Kidney (tissue), 14 donors: ENCODE results near the gene KIF16B. TPM values are rescaled to one million over a fixed set of nuclear protein-coding genes. Genes with fewer than 3 reads are reported as not detected.

Experiments used
- DNase-seq, 5 donors: peaks; one replicate each; pipeline ENCODE4 v3.0.0-alpha.2; 2013 to 2020
- FAIRE-seq: peaks from 2 replicates; lab custom pipeline; 2012; peaks lifted over from hg19 to GRCh38; lab: Jason Lieb, UNC
- H3K27ac ChIP-seq, 2 donors: one replicate each; pipeline ENCODE4 v1.7.0; 2013; ENCODE audit warnings: low read depth in 2 of 2, low read length in 2 of 2, inconsistent platforms in 1 of 2
- H3K27me3 ChIP-seq: one replicate; pipeline ENCODE4 v1.7.1; 2013; ENCODE audit warnings: low read length, inconsistent platforms; ENCODE audit not compliant: control insufficient read depth, insufficient read depth
- H3K36me3 ChIP-seq, 3 donors: one replicate each; pipeline versions ENCODE4 v1.7.0 to v1.7.1; 2013; ENCODE audit warnings: low read length in 3 of 3, control low read depth in 1 of 3, inconsistent platforms in 1 of 3; ENCODE audit not compliant: insufficient read depth in 3 of 3, control insufficient read depth in 2 of 3
- H3K4me1 ChIP-seq, 3 donors: one replicate each; pipeline versions ENCODE4 v1.7.0 to v1.7.1; 2013; ENCODE audit warnings: low read length in 3 of 3, inconsistent platforms in 1 of 3, low read depth in 1 of 3; ENCODE audit not compliant: control insufficient read depth in 2 of 3, insufficient read depth in 2 of 3
- H3K4me3 ChIP-seq, 3 donors: one replicate each; pipeline versions ENCODE4 v1.7.0 to v1.8.1; 2013; ENCODE audit warnings: low read length in 3 of 3, control low read depth in 1 of 3, inconsistent platforms in 1 of 3
- H3K9ac ChIP-seq, 3 donors: one replicate each; pipeline versions ENCODE4 v1.7.0 to v1.7.1; 2013; ENCODE audit warnings: low read length in 3 of 3, control low read depth in 1 of 3, inconsistent platforms in 1 of 3
- H3K9me3 ChIP-seq, 3 donors: one replicate each; pipeline versions ENCODE4 v1.7.0 to v1.7.1; 2013; ENCODE audit warnings: low read length in 3 of 3, control low read depth in 1 of 3, inconsistent platforms in 1 of 3; ENCODE audit not compliant: control insufficient read depth in 2 of 3, insufficient read depth in 1 of 3
- CTCF ChIP-seq: IDR thresholded peaks from 3 replicates; pipeline ENCODE4 v1.5.1; 2012; ENCODE audit warnings: mild to moderate bottlenecking, moderate library complexity, borderline replicate concordance; ENCODE audit not compliant: insufficient read depth; ENCODE audit errors: extremely low read depth
- intact Hi-C: fragments of 100-400 bp; cut with DNase I; formaldehyde crosslinking; loops from one replicate; pipeline ENCODE4 v1.11.1; 2022
- polyA plus RNA-seq: library from polyadenylated mRNA; stranded (reverse); fragments of 350-450 nt; fragmentation: Illumina TruSeq; extraction: RNeasy Lipid Tissue Mini Kit (QIAGEN cat#74804); gene quantifications from one replicate; pipeline ENCODE4 v1.2.3, GENCODE V29; 2014; ENCODE audit warnings: low read depth, low replicate concordance; ENCODE audit not compliant: insufficient read depth
- total RNA-seq: library from RNA; stranded (reverse); fragmentation: NEBNext Ultra II Directional; extraction: Animal tissue kit (Norgen Biotek cat#: 25700); gene quantifications from one replicate; pipeline ENCODE4 v1.2.1, GENCODE V29; 2021
- donor health status: control.
- donor health status: control.
- donor health status: control.
- donor health status: control.
- donor health status: control.
- donor health status: DM: yes; HTN: yes; CAD: no.
- donor health status: Normal renal cell carcinoma (clear cell type).

Gene KIF16B
- total and polyA plus RNA-seq, 2 donors from 2014 or later = 15.0 to 19.7 TPM

DNA sequence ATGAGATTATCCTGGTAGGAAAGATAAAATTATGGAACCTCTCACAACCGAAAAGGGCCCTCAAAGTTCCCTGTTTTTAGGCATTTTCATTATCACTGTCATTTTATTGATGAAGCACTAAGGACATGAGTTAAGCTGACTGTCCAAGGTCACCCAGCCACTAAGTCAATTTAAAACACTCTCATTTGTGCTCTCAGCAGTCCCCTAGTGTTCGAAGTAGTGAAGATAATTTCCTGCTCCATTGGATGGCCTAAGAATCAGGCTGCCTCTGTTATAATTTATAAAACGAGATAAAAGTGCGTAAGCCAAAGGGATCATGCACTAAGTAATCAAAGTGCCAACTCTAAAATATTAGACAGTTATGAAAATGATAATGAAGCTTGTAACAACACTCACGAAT, 169.1 kb downstream of the KIF16B start:
- TF ChIP-seq CTCF = no peak
- H3K4me3 ChIP-seq = no peak overlapping the region
- H3K36me3 ChIP-seq = peaks cover 2 to 20% (median 11%) of the 10 kb centered on the region in 3 donors
- H3K27me3 ChIP-seq = no peaks in the 10 kb centered on the region
- no peak overlapping the region for H3K9ac ChIP-seq
- no peaks in the 10 kb centered on the region for H3K9me3 ChIP-seq
- intact Hi-C loops = no loop called here
- H3K27ac ChIP-seq = no peak overlapping the region
- FAIRE-seq = no peak
- H3K4me1 ChIP-seq = peaks cover 0 to 4% (median 0%) of the 10 kb centered on the region in 3 donors
- DNase-seq = no peak

DNA sequence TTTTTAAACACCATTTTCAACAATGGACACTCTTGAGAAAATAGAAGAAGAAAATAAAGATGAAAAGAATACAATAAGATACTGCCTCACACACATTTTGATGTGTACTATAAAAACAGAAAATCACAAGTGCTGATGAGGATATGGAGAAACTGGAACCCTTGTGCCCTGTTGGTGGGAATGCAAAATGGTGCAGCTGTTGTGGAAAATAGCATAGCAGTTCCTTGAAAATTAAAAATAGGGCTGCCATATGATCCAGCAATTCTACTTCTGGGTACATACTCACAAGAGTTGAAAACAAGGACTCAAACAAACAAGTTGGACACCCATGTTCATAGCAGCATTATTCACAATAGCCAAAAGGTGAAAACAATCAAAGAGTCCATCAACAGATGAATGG, 173.0 kb downstream of the KIF16B start:
- intact Hi-C loops = no loop called here
- H3K9ac ChIP-seq = no peak overlapping the region
- H3K4me1 ChIP-seq = no peaks in the 10 kb centered on the region
- no peak overlapping the region for H3K4me3 ChIP-seq
- no peak overlapping the region for H3K27ac ChIP-seq
- TF ChIP-seq CTCF = no peak
- peaks cover 2 to 11% (median 10%) of the 10 kb centered on the region in 3 donors for H3K36me3 ChIP-seq
- no peak for FAIRE-seq
- DNase-seq = no peak
- H3K9me3 ChIP-seq = no peaks in the 10 kb centered on the region
- no peaks in the 10 kb centered on the region for H3K27me3 ChIP-seq

DNA sequence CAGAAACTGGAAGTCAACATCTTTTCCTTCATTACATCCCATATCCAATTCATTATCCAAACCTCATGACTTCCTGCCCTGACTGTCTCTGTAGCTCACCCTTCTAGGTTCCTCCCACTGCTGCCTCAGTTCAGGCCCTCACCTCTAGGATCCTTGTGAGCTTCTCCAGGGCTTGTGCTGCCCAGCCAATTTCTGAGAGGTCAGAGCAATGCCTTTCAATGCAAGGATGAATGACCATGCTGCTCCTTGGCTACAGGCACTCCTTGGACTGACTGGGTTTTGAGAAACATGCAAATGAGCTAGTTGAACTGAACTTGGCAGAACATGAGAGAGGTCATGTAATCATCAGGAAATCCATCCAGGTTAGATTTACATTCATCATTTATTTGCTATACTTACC, 173.4 kb downstream of the KIF16B start:
- FAIRE-seq = no peak
- no peak overlapping the region for H3K4me3 ChIP-seq

More for the DNA sequence above, 173.4 kb downstream of the KIF16B start:
- H3K9ac ChIP-seq = no peak overlapping the region
- H3K27ac ChIP-seq = no peak overlapping the region
- intact Hi-C loops = no loop called here
- no peaks in the 10 kb centered on the region for H3K9me3 ChIP-seq
- DNase-seq = no peak
- peaks cover 2 to 11% (median 6%) of the 10 kb centered on the region in 3 donors for H3K36me3 ChIP-seq
- no peaks in the 10 kb centered on the region for H3K27me3 ChIP-seq
- TF ChIP-seq CTCF = no peak
- H3K4me1 ChIP-seq = no peaks in the 10 kb centered on the region
